Naive B cell (primary cell): ENCODE data around the gene FGF12. TPM values are rescaled to one million over a fixed set of nuclear protein-coding genes. Genes with fewer than 3 reads are reported as not detected.

ENCODE experiments used
- ATAC-seq, 2 donors: fragments of 150-1000 bp; cut with Tn5 transposase; 2 replicates each; pipeline ENCODE4 v1.10.0; 2021; ENCODE audit warnings: low read depth in 2 of 2, mild to moderate bottlenecking in 2 of 2, moderate library complexity in 2 of 2
- DNase-seq: peaks from one replicate; pipeline ENCODE4 v3.0.0; 2022
- H3K27ac Mint-ChIP-seq, 6 donors: one replicate each; pipeline ENCODE4 v1.8.0; 2020 to 2022; ENCODE audit warnings: mild to moderate bottlenecking in 6 of 6, mixed read lengths in 6 of 6, moderate library complexity in 5 of 6, inconsistent platforms in 2 of 6
- H3K27me3 Mint-ChIP-seq, 3 donors: one replicate each; pipeline ENCODE4 v1.8.0; 2021 to 2022; ENCODE audit warnings: mixed read lengths in 3 of 3, mild to moderate bottlenecking in 1 of 3
- H3K36me3 Mint-ChIP-seq, 2 donors: one replicate each; pipeline ENCODE4 v1.8.0; 2020 to 2022; ENCODE audit warnings: mixed read lengths in 2 of 2, inconsistent platforms in 1 of 2, mild to moderate bottlenecking in 1 of 2
- H3K4me1 Mint-ChIP-seq, 3 donors: one replicate each; pipeline ENCODE4 v1.8.0; 2020 to 2022; ENCODE audit warnings: mixed read lengths in 3 of 3, inconsistent platforms in 1 of 3, mild to moderate bottlenecking in 1 of 3, moderate library complexity in 1 of 3
- H3K4me3 Mint-ChIP-seq, 8 donors: one replicate each; pipeline ENCODE4 v1.8.0; 2020 to 2022; ENCODE audit warnings: mild to moderate bottlenecking in 8 of 8, mixed read lengths in 8 of 8, moderate library complexity in 8 of 8, inconsistent platforms in 2 of 8
- H3K9me3 Mint-ChIP-seq, 7 donors: one replicate each; pipeline ENCODE4 v1.8.0; 2020 to 2022; ENCODE audit warnings: mixed read lengths in 7 of 7, mild to moderate bottlenecking in 5 of 7, inconsistent platforms in 2 of 7, moderate library complexity in 1 of 7
- polyA plus RNA-seq, 6 donors: library from polyadenylated mRNA; unstranded; fragments of 300-500 nt; fragmentation: Illumina TruSeq; gene quantifications; one replicate each; pipeline ENCODE4 v1.2.3, GENCODE V29; 2021; ENCODE audit warnings: low read depth in 6 of 6

FGF12 gene
- polyA plus RNA-seq, 6 donors from 2014 or later: not detected

DNA sequence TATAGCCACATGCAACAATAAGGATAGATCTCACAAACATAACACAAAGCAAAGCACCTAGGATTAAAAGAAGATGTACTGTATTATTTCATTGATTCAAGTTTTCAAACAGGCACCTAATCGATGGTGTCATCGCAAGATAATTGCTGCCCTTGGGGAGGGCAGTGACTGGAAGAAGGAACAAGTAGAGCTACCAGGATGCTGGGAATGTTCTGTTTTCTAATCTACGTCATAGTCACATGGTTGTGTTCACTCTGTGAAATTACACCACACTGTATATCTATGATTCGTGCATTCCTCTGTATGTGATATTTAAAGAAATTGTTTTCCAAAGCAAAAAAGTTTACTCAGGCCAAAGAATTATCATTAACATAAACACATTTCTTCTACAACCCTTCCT lies 236.6 kb downstream of the FGF12 start:
- no peaks in the 10 kb centered on the region for H3K36me3 Mint-ChIP-seq
- no peak overlapping the region for H3K27ac Mint-ChIP-seq
- DNase-seq (no peak), ATAC-seq (no peak)
- H3K9me3 Mint-ChIP-seq: no peaks in the 10 kb centered on the region
- H3K4me1 Mint-ChIP-seq: peaks cover 13 to 20% (median 19%) of the 10 kb centered on the region in 3 donors
- H3K4me3 Mint-ChIP-seq: no peak overlapping the region
- H3K27me3 Mint-ChIP-seq: peaks cover 9 to 19% (median 10%) of the 10 kb centered on the region in 3 donors

- no peak overlapping the region for H3K27ac Mint-ChIP-seq
- peaks cover 11 to 15% (median 14%) of the 10 kb centered on the region in 3 donors for H3K4me1 Mint-ChIP-seq
- no peak for ATAC-seq
- no peaks in the 10 kb centered on the region for H3K9me3 Mint-ChIP-seq
- H3K4me3 Mint-ChIP-seq: no peak overlapping the region
- H3K36me3 Mint-ChIP-seq: no peaks in the 10 kb centered on the region
- H3K27me3 Mint-ChIP-seq: peaks cover 9 to 19% (median 10%) of the 10 kb centered on the region in 3 donors
- DNase-seq: no peak
Measured at GRCh38 chr3:192489579-192489978, 237.8 kb downstream of the FGF12 start.

GRCh38 chr3:192487033-192487432 lies 240.3 kb downstream of the FGF12 start:
- DNase-seq (no peak), ATAC-seq (no peak)
- Mint-ChIP-seq H3K4me1 (peaks cover 0 to 4% (median 4%) of the 10 kb centered on the region in 3 donors), H3K27me3 (peaks cover 17 to 19% (median 19%) of the 10 kb centered on the region in 3 donors), H3K4me3 (no peak overlapping the region), H3K27ac (no peak overlapping the region), H3K36me3 (no peaks in the 10 kb centered on the region), H3K9me3 (no peaks in the 10 kb centered on the region)

DNA sequence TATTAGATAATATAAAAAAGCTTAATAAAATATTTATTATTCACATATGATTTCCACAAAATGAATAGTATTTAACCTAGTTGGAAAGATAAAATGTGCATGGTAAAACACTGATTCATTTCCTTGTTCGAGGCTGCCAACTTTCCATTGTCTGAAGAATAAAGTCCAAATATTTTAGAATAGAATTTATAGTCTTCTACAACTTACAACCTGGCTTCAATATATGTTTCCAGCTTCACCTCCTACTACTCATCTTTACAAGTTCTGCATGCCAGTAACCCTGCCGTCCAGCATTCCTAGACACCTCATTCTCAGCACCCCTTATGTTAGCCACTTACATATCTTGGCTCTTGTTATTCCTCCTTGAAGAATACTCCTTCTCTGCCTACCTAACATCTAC lies 244.5 kb downstream of the FGF12 start:
- no peak overlapping the region for H3K4me3 Mint-ChIP-seq
- H3K27ac Mint-ChIP-seq: peak overlapping the region in 1 of 6 donors; percentile 51
- peaks cover 0 to 4% (median 4%) of the 10 kb centered on the region in 3 donors for H3K4me1 Mint-ChIP-seq
- H3K9me3 Mint-ChIP-seq: no peaks in the 10 kb centered on the region
- H3K27me3 Mint-ChIP-seq: peaks cover 21 to 32% (median 23%) of the 10 kb centered on the region in 3 donors
- DNase-seq (no peak), ATAC-seq (no peak)
- no peaks in the 10 kb centered on the region for H3K36me3 Mint-ChIP-seq

DNA sequence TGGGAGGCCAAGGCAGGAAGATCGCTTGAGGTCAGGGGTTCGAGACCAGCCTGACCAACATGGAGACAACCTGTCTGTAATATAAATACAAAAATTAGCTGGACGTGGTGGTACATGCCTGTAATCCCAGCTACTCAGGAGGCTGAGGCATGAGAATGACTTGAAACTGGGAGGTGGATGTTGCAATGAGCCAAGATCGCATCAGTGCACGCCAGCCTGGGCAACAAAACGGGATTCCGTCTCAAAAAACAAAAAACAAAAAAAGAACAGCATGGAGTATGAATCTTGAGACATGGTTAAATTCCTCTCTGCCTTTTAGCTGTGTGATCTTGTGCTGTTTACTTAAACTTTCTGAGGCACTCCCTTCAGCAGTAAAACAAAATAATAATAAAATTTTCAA lies 244.9 kb downstream of the FGF12 start:
- ATAC-seq: no peak
- DNase-seq: no peak
- Mint-ChIP-seq H3K4me3 (no peak overlapping the region), H3K27me3 (peaks cover 20 to 32% (median 21%) of the 10 kb centered on the region in 3 donors), H3K9me3 (no peaks in the 10 kb centered on the region), H3K36me3 (no peaks in the 10 kb centered on the region), H3K27ac (no peak overlapping the region), H3K4me1 (peaks cover 0 to 4% (median 4%) of the 10 kb centered on the region in 3 donors)

GRCh38 chr3:192481638-192482037 lies 245.7 kb downstream of the FGF12 start:
- H3K9me3 Mint-ChIP-seq: no peaks in the 10 kb centered on the region

DNA sequence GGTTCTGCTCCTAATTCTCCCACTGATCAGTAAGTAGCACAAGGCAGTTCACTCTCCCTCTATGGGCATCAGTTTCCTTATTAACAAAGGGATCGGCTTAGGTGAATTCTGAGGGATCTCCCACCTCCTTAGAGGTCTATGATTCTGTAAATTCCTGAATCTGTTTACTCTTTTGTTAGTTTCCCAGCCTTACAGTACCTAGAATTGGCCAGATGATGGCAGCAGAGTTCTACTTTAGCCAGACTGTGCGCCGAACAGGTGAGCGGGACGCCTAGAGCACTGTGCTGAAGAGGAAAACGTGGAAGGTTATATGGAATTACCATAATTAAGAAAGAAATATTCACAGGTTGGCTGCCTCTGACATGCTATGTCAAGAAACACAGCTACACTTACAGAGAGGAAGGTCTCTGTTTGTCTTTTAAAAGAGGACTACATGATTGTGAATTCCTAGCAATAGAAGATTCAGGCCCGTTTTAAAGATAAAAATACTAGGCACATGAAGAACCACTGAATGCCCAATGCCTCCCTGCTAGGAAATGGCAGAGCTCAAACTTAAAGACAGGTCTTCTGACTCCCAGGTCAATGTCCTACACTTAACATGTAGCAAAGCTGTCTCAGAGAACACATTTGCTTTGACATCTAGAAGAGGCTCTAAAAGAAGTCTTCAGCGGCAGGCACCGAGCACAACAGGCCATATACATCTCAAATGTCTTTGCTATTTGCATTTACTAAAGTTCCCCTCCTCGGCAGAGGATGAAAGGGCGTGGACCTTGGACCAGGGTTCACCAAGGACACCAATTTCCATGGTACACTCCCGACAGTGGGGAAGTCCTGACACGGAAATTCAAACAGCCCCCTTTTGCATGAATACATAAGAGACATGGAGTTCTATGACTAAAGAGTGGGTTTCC lies 259.9 kb downstream of the FGF12 start:
- H3K4me3 Mint-ChIP-seq: no peak overlapping the region
- peaks cover 0 to 4% (median 0%) of the 10 kb centered on the region in 3 donors for H3K4me1 Mint-ChIP-seq
- H3K9me3 Mint-ChIP-seq: no peaks in the 10 kb centered on the region
- H3K27me3 Mint-ChIP-seq: peaks cover 20 to 47% (median 45%) of the 10 kb centered on the region in 3 donors
- ATAC-seq (peak; percentile 34 to 57), DNase-seq (peak; percentile 40)
- H3K36me3 Mint-ChIP-seq: no peaks in the 10 kb centered on the region
- H3K27ac Mint-ChIP-seq: peak overlapping the region in 1 of 6 donors; percentile 16

More at GRCh38 chr3:192481638-192482037, 245.7 kb downstream of the FGF12 start:
- no peak for DNase-seq
- H3K36me3 Mint-ChIP-seq: no peaks in the 10 kb centered on the region
- peaks cover 23 to 38% (median 26%) of the 10 kb centered on the region in 3 donors for H3K27me3 Mint-ChIP-seq
- no peak for ATAC-seq
- H3K4me1 Mint-ChIP-seq: peaks cover 0 to 4% (median 4%) of the 10 kb centered on the region in 3 donors
- no peak overlapping the region for H3K27ac Mint-ChIP-seq
- no peak overlapping the region for H3K4me3 Mint-ChIP-seq

- ATAC-seq: no peak
- H3K4me1 Mint-ChIP-seq: no peaks in the 10 kb centered on the region
- no peak for DNase-seq
- no peaks in the 10 kb centered on the region for H3K9me3 Mint-ChIP-seq
- no peak overlapping the region for H3K27ac Mint-ChIP-seq
- peaks cover 15 to 35% (median 34%) of the 10 kb centered on the region in 3 donors for H3K27me3 Mint-ChIP-seq
- H3K36me3 Mint-ChIP-seq: no peaks in the 10 kb centered on the region
- H3K4me3 Mint-ChIP-seq: no peak overlapping the region
Measured at GRCh38 chr3:192449036-192449435, 278.3 kb downstream of the FGF12 start.

DNA sequence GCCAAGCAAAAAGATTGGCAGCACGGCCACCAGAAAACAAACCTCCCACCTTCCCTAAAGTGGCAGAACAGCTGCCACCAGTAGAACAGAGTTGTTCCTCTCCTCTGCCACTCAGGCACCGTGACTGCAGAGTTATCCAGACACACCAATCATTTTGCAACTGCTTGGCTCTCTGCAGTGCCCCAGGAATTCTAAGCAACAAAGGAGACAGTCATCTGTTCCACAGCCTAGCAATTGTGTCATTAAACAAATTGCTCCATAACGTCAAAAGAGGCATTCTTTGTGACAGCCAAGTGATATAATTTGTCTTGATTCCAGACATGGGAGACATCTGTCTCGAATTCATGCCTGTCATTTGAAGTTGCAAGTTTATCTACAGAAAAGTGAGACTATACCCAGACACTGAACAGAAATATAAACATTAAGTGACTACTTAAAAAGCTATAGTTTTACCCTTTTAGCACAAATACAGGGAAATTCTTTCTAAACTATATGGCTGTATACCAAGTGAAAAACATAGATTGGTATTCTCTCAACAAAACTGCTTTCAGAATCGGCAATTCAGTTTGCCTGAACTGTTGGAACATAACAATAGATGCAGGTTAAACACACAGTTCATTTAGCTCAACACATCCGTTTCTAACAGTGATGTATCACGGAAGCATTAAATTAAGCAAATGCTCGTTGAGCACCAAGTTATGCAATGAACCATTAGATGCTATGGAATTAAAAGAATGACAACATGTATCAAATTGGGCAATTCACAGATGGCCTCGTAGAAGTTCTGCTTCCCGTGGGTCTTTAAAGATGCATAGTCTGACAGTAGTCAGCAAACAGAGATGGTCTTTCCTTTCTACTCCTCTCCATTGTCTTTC lies 281.3 kb downstream of the FGF12 start:
- no peaks in the 10 kb centered on the region for H3K4me1 Mint-ChIP-seq
- H3K27ac Mint-ChIP-seq: no peak overlapping the region
- H3K27me3 Mint-ChIP-seq: peaks cover 15 to 34% (median 33%) of the 10 kb centered on the region in 3 donors
- no peak for ATAC-seq
- H3K9me3 Mint-ChIP-seq: no peaks in the 10 kb centered on the region
- H3K36me3 Mint-ChIP-seq: no peaks in the 10 kb centered on the region
- DNase-seq: no peak
- no peak overlapping the region for H3K4me3 Mint-ChIP-seq

- H3K27me3 Mint-ChIP-seq: peaks cover 23 to 41% (median 34%) of the 10 kb centered on the region in 3 donors
- no peaks in the 10 kb centered on the region for H3K4me1 Mint-ChIP-seq
- ATAC-seq (no peak), DNase-seq (no peak)
- H3K27ac Mint-ChIP-seq: no peak overlapping the region
- H3K36me3 Mint-ChIP-seq: no peaks in the 10 kb centered on the region
- H3K4me3 Mint-ChIP-seq: no peak overlapping the region
- no peaks in the 10 kb centered on the region for H3K9me3 Mint-ChIP-seq
Measured at GRCh38 chr3:192444791-192445106, 282.6 kb downstream of the FGF12 start.

DNA sequence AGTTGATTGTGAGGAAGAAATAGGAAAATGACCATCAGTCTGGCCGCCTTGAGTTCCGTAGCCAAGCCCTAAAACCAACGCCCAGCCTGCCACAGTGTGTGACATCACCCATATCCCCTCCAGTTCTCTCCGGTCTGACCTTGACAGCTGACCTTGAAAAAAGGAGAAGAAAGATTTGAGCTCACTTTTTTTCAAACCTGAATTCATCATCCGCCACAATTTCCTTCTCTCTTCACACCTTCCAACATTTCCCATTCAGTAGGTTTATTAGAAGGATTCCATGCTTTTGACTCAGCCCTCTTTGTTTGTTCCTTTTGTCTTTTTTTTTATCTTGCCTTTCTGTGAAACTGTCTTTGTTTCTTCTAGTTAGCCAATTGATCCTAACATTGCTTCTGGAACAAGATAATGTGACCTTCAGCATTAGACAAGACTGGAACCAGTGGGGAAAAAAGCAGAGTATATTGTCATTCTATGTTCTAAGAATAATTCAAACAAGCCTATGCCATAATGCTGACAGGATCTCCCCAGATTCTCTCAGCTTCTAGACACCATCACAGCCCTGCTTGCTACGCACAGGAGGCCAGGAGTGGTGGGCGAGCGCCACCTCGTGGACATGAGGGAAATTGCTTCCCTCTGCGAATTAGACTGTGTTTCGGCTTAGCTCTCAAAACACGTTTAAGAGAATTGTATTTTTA lies 283.1 kb downstream of the FGF12 start:
- DNase-seq: peak; percentile 23
- no peaks in the 10 kb centered on the region for H3K4me1 Mint-ChIP-seq
- peaks cover 23 to 40% (median 31%) of the 10 kb centered on the region in 3 donors for H3K27me3 Mint-ChIP-seq
- H3K36me3 Mint-ChIP-seq: no peaks in the 10 kb centered on the region
- H3K4me3 Mint-ChIP-seq: no peak overlapping the region
- no peak overlapping the region for H3K27ac Mint-ChIP-seq
- ATAC-seq: peak; percentile 42 to 65
- no peaks in the 10 kb centered on the region for H3K9me3 Mint-ChIP-seq

- Mint-ChIP-seq H3K9me3 (peaks cover 0 to 2% (median 0%) of the 10 kb centered on the region in 7 donors), H3K4me1 (no peaks in the 10 kb centered on the region), H3K27me3 (peaks cover 10 to 27% (median 11%) of the 10 kb centered on the region in 3 donors), H3K27ac (no peak overlapping the region), H3K36me3 (no peaks in the 10 kb centered on the region), H3K4me3 (no peak overlapping the region)
- DNase-seq: no peak
- ATAC-seq: no peak
Measured at GRCh38 chr3:192435241-192435640, 292.1 kb downstream of the FGF12 start.

DNA sequence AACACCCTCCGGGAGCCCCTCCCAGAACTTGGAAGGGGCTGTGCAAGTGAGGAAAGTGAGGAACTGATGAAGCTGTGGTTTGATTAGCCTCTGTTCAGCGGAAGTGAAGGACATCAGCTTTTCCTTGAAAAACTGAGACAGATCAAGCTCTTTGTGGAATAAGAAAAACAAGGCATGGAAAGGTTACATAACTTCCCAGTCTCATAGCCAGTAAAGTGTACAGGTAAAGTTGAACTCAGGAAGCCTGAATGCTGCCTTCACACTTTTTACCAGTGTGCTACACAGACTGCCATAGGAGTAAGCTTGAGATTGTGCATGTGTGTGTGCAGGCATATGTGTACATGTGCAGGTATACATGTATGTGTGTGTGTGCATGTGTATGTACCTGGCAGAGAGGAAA lies 293.2 kb downstream of the FGF12 start:
- Mint-ChIP-seq H3K9me3 (peaks cover 0 to 2% (median 0%) of the 10 kb centered on the region in 7 donors), H3K4me3 (no peak overlapping the region), H3K27me3 (peaks cover 8 to 25% (median 11%) of the 10 kb centered on the region in 3 donors), H3K4me1 (no peaks in the 10 kb centered on the region), H3K27ac (no peak overlapping the region), H3K36me3 (no peaks in the 10 kb centered on the region)
- ATAC-seq (no peak), DNase-seq (no peak)
